Hepatocyte (in vitro differentiated cells): ENCODE data around the gene WDR81.

Source experiments
- EZH2 ChIP-seq: fragments of 200-600 bp; sonication (generic); IDR thresholded peaks from 2 replicates; pipeline ENCODE4 v1.6.1; 2016; ENCODE audit warnings: antibody characterized with exemption, mild to moderate bottlenecking, borderline replicate concordance
- TF ChIP-seq, protein P1 (sequence below): fragments of 200-600 bp; sonication (generic); IDR thresholded peaks from 2 replicates; pipeline ENCODE4 v1.5.1; 2016; ENCODE audit warnings: antibody characterized with exemption, mild to moderate bottlenecking; ENCODE audit not compliant: poor library complexity

DNA sequence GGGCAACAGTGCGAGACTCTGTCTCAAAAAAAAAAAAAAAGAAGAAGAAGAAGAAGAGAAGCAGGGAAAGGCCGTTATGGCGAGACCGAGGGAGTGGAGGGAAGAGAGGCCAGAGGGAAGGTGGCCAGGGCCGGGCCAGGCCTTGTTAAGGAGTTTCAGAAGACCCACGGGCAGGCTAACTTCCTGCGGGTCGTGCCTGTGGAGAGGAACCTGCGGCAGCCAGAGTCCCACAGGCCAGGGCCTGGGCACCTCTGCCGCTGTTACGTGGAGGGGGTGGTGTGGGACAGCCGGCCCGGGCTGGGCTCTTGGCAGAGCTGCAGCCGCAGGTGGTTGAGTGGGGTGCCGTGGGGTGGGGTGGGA lies 5.4 kb downstream of the WDR81 start:
- TF ChIP-seq, protein P1, sequence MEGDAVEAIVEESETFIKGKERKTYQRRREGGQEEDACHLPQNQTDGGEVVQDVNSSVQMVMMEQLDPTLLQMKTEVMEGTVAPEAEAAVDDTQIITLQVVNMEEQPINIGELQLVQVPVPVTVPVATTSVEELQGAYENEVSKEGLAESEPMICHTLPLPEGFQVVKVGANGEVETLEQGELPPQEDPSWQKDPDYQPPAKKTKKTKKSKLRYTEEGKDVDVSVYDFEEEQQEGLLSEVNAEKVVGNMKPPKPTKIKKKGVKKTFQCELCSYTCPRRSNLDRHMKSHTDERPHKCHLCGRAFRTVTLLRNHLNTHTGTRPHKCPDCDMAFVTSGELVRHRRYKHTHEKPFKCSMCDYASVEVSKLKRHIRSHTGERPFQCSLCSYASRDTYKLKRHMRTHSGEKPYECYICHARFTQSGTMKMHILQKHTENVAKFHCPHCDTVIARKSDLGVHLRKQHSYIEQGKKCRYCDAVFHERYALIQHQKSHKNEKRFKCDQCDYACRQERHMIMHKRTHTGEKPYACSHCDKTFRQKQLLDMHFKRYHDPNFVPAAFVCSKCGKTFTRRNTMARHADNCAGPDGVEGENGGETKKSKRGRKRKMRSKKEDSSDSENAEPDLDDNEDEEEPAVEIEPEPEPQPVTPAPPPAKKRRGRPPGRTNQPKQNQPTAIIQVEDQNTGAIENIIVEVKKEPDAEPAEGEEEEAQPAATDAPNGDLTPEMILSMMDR = no peak
- no peak for TF ChIP-seq EZH2
